Stimulated activated CD8-positive, alpha-beta memory T cell treated with anti-CD3 and anti-CD28 coated beads, Interleukin-15, amount 100 ng/mL, for 24 hours (primary cell): ENCODE measurements around the gene PADI1.
A peak's percentile ranks its signal among the peaks of the same experiment; 100 is the strongest.
"Not testable (repeated sequence)": the region's sequence is repeated elsewhere in the genome, so short reads cannot be mapped to it uniquely, and the experiment has no call there.

ENCODE experiments used
- DNase-seq: peaks from one replicate; pipeline ENCODE4 v3.0.0-alpha.2; 2020; ENCODE audit warnings: low read depth

PADI1 gene

DNA sequence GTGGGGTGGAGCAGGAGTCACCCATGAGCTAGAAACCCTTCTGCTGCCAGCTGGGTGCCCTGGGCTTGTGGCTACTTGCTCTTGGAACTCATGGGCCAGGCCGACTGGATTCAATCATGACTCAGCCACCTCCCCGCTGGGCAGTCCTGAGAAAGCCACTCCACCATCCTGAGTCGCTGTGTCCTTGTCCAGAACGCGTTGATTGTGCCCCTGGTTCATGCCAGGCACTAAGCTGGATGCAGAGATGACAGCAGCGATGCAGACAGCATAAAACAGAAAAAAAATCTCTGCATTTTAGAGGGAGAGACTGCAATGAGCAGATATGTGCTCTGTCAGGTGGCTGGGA, 10.6 kb downstream of the PADI1 start:
- no peak for DNase-seq

DNA sequence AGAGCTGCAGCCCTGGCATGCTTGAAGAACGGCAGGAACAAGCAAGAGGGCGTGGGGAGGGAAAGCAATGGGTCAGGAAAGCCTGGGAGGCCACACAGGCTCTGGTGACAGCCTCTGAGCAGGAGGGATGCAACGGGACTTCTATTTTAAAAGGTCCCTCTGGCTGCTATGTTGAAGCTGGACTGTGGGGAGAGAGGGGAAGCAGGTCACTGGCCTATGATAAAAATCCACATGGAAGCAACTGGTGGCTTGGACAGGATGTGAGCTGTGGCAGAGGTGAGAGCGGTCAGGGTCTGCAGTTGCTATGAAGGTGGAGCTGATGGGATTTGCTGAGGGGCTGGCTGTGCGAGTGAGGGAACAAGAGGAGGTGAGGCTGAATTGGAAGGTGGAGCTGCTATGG, 11.2 kb downstream of the PADI1 start:
- DNase-seq, result no peak

DNA sequence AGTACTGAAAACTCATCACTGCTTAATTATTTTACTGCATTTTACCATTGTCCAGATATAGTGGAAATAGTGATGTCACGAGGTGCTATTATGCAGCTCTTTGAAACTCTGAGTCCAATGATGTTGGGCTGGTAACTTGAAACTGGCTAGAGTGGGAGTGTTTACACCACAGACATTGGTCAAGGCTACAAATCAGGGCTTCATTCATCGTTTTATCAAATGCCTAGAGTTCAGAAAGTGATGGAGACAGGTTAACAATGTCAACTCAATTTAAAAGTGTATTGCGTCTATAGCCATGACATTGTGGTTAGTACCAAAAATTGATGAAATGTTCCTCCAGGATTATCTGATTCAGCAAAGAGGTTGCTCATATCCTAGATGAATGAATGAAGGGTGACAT, 12.7 kb downstream of the PADI1 start:
- DNase-seq, result no peak

DNA sequence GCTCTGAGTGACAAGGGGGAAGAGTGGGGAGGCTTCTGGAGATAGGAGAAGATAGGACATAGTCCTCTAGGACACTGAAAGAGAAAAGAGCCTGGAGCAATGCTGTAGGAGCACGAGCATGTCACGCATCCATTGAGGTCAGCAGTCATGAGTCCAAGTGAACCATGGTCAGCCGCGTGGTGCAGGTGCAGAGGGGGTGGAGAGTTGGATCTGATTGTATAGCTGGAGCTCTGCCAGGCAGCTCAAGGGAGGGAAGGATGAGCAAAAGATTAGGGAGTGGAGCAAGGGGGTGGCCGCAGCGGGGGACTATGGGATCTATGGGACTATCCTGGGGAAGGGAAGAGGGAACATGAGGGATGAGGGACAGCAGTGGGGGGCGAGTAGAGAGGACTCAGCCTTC, 14.0 kb downstream of the PADI1 start:
- DNase-seq, result no peak

GRCh38 chr1:17220287-17220686, 15.4 kb downstream of the PADI1 start:
- no peak for DNase-seq

GRCh38 chr1:17222557-17222956, 17.6 kb downstream of the PADI1 start:
- DNase-seq, result no peak

DNA sequence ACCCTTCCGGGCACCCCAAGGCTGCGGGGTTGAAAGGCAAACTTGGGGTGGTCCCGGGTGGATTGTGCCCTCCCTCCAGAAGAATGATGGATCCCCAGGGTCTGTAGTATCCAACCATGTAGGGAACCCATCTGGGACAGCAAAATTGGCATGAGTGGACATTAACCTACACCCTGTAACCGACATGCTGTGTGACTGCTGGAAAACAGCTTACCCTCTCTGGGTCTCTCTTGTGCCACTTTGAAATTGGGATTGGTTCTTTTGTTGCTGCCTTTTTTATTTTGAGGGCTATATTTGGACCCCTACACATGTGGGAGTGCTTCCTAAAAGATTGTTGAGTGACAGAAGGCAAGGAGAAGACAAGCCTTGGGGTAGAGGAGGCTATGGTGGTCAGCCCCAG, 19.5 kb downstream of the PADI1 start:
- no peak for DNase-seq

DNA sequence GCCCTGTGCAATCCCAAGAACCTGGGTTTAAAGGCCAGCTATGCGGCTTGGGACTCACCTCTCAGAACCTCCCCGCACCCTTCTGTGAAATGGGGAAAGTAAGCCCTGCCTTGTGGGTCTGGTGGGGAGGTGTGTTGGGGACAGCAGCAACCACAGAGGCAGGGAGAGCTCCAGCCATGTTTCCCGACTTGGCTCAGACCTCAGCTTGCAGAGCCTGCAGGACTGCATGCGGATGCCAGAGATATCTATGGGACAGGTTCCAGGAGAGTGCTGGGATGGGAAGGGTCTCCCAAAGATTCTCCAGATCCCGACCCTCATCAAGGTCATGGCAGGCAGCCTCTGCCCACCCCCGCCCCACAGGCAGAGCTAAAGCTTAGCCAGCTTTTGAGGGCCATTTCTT, 20.2 kb downstream of the PADI1 start:
- no peak for DNase-seq

GRCh38 chr1:17227358-17227915, 22.5 kb downstream of the PADI1 start:
- no peak for DNase-seq

GRCh38 chr1:17228619-17229018, 23.7 kb downstream of the PADI1 start:
- no peak for DNase-seq

DNA sequence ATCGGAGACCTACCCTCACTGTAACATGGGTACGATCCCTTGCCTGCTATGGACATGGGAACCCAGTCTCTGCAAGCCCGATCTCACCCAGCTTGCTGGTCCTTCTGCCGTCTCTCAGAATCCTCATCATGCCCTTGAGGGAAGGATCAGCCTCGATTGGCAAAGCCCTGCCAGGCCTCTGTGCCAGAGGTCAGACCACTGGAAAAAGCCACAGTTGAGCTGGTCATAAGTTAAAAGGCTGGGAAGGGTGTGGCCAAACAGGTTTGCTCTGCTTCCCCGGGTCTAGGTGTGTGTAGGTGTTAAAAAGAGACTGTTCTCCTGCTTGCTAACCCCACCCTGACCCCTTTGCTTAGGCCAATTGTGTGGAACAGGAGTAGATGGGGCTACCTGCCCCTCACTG, 24.5 kb downstream of the PADI1 start:
- DNase-seq, result no peak

DNA sequence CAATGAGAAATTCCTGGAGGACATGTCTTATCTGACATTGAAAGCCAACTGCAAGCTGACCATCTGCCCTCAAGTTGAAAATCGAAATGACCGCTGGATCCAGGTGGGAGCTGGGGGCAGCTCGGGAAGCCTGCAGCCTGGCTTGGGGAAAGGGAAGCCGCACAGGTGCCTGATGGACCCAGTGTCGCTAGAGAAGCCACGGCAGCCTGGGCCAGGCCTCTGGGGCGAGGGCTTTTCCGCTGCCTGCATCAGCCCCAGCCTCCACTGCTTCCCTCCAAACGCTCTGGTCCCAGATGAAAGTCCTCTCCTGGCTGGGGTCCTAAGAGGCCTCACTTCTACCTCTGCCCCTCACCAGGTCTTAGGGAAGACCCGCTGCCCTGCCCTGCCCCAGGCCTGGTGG, 25.2 kb downstream of the PADI1 start:
- no peak for DNase-seq

DNA sequence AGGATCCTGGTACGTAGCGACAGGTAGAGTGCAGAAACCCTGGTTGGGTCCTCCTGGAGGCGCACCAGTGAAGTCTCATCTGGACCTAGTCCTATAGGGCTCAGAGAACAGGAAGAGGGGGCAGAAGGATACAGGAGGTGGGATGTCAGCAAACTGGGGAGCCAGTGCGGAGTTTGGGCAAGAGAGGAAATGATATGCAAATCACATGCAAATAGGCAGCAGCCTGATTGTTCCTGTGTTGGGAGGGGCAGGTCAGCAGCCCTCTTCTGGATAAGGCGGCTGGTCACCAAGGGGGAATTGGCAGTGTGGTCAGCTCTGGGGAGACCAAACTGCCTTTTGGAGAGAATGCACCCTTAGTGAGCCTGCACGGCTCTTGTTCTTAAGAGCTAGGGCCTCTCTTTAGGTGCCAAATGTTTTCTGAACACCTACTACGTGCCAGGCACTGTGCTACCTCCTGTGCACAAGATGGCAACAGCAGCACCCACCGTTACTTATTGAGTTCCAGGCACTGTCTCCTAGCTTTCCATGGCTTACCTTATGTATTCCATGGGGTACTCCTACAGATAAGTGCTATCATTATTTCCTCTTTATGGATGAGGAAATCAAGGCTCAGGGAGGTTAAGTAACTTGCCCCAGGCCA, 25.9 kb downstream of the PADI1 start:
- no peak for DNase-seq

GRCh38 chr1:17232759-17233661, 28.1 kb downstream of the PADI1 start:
- DNase-seq, result no peak

GRCh38 chr1:17233675-17234320, 28.9 kb downstream of the PADI1 start:
- no peak for DNase-seq

GRCh38 chr1:17234405-17234804, 29.5 kb downstream of the PADI1 start:
- DNase-seq, result no peak

DNA sequence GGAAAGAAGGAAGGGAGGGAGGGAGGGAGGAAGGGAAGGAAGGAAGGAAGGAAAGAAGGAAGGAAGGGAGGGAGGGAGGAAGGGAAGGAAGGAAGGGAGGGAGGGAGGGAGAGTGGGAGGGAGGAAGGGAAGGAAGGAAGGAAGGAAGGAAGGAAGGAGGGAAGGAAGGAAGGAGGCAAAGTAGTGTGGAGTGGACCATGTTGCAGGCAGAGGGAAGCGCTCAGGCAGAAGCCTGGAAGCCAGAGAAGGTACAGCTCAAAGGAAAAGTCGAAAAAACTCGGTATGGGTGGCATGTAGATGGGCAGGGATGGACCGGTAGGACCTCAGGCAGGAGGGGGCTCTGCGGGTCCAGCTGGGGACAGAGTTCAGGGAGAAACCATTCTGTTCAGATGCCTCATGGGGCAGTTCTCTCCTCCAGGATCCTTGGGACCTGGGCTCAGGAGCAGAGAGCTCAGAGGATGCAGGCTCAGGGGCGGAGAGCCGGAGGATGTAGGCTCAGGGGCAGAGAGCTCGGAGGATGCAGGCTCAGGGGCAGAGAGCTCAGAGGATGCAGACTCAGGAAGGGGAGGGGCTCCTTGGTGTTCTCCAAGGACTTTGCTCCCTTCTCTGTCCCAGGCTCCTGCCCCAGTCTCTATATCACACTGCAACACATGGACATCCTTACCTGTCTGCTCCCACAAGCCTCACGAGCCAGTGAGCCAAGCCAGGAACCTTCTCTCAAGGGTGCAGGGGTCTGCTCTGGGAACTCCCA, 30.4 kb downstream of the PADI1 start:
- no peak for DNase-seq

GRCh38 chr1:17236779-17237560, 32.0 kb downstream of the PADI1 start:
- peak; percentile 89 for DNase-seq

DNA sequence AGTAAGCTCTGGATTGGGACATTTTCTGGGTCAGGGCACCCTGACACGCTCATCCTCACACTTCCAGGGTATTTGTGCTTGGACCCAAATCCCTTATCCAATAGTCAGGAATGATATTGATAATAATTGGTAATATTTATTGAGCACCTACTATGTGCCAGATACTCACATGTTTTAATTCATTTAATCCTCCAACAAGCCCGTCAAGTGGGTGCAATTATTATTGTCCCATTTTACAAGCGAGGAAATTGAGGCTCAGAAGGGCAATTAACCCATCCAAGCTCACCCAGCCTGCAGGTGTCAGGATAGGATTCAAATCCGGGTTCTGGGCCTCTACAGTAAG, 32.6 kb downstream of the PADI1 start:
- DNase-seq, result no peak

DNA sequence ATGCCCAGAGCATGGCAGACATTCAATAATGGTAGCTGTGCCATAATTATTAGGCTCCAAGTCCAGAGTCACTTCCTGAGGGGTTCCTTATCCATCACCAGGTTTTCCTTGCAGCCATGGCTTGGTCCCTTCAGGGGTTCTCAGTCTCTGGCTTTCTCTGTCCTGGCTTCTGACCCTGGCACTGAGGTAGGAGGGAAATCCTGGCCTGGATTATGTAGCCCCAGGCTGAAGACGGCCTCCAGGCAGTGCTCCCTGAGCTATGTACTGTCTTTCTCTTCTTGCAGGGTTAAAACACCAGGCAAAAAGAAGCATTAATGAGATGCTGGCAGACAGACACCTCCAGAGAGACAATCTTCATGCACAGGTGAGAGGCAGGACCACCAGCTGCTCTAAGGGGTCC, 34.5 kb downstream of the PADI1 start:
- DNase-seq, result no peak

- not testable (repeated sequence) for DNase-seq
Observed at GRCh38 chr1:17241011-17241779, 36.3 kb downstream of the PADI1 start.
